ENCODE data around the gene C18orf54. TPM values are rescaled to one million over a fixed set of nuclear protein-coding genes. Genes with fewer than 3 reads are reported as not detected.
A peak's percentile ranks its signal among the peaks of the same experiment; 100 is the strongest.

The C18orf54 gene
- total and polyA plus RNA-seq, 2 donors (not counting 3 experiments of a cell fraction or from before 2014, with no cell fraction given), result 4.2 to 21.4 TPM

DNA sequence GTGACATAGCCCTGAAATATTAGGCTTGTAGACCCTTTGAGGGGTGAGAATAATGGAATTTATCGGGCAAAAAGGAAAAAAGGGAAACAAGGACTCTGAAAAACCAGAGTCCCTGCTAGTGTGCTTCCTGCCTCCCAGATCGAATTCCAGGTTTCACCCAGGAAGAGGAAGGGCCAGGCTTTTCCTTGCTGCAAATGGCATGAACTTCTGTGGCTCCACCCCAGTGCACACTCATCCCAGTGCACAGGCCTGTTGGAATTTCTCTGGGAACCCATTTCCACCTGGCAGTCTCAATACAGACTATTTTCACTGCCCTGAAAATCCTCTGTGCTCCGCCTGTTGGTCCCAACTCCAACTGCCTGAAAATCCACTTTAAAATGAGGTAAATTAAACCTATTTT lies 29.9 kb downstream of the C18orf54 start:
- no TSS peak for BruUV-seq (replicated peaks)
- Histone ChIP-seq H3K4me2 (ENCODE audit: insufficient read depth, low read length) (peak overlapping the region; percentile 78), H3K9me3 (replicated peaks; ENCODE audit: control insufficient read depth, insufficient read depth, low read length) (no peaks in the 10 kb centered on the region), H3K9ac (replicated peaks; ENCODE audit: extremely low read depth, insufficient read depth, low read length) (no peak overlapping the region), H3K27ac (ENCODE audit: insufficient read depth, low read depth, low read length) (peak overlapping the region; percentile 80), H3K9me1 (replicated peaks; ENCODE audit: control insufficient read depth, extremely low read depth, insufficient read depth, low read length) (no peaks in the 10 kb centered on the region), H4K20me1 (replicated peaks; ENCODE audit: control insufficient read depth, extremely low read depth, insufficient read depth, low read length) (no peaks in the 10 kb centered on the region), H2AFZ (ENCODE audit: low read depth, low read length) (no peak overlapping the region), H3K4me3 (replicated peaks in 1 of 3; ENCODE audit: insufficient read depth in 1 of 3, low read depth in 1 of 3, low read length in 3 of 3) (no peak overlapping the region), H3K27me3 (ENCODE audit: control insufficient read depth in 2 of 2, insufficient read depth in 2 of 2, low read length in 2 of 2) (no peaks in the 10 kb centered on the region), H3K79me2 (ENCODE audit: control insufficient read depth, insufficient read depth, low read length) (no peaks in the 10 kb centered on the region), H3K36me3 (ENCODE audit: control insufficient read depth in 2 of 2, extremely low read depth in 1 of 2, insufficient read depth in 2 of 2, low read length in 2 of 2) (no peaks in the 10 kb centered on the region), H3K4me1 (ENCODE audit: control insufficient read depth, extremely low read depth, insufficient read depth, low read length) (peaks cover 31% of the 10 kb centered on the region)
- intact Hi-C loops (cut with micrococcal nuclease), result loop anchor here (1.0 to 2.0 kb wide), 2 partner anchors 29 to 165 kb away; no protein-coding TSS in a partner anchor
- ChIA-PET POLR2A (no interaction called here), CTCF (interaction anchor here (1.1 kb wide), 1 partner anchor 57 kb away, joined by 3 read pairs; no protein-coding TSS in a partner anchor)
- DNase-seq (ENCODE audit: low read depth, low spot score) (no peak), FAIRE-seq (no peak)
- TF ChIP-seq POLR2A (IDR thresholded peaks at IDR 0.05; ENCODE audit: low read depth, low read length), result no peak
- no peak for TF ChIP-seq JUN (IDR thresholded peaks at IDR 0.05; ENCODE audit: borderline replicate concordance, insufficient read depth, insufficient read length, low read depth)
- TF ChIP-seq, protein P1, sequence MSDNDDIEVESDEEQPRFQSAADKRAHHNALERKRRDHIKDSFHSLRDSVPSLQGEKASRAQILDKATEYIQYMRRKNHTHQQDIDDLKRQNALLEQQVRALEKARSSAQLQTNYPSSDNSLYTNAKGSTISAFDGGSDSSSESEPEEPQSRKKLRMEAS (IDR thresholded peaks at IDR 0.05; ENCODE audit: insufficient read depth, insufficient read length), result no peak
- TF ChIP-seq POLR2AphosphoS5 (IDR thresholded peaks at IDR 0.05; ENCODE audit: insufficient read depth, low read depth, low read length), result no peak
- no peak for TF ChIP-seq EZH2 (IDR thresholded peaks at IDR 0.05; ENCODE audit: borderline replicate concordance, low read depth, low read length, severe bottlenecking)
- TF ChIP-seq GATA2 (IDR thresholded peaks at IDR 0.05; ENCODE audit: insufficient read depth, insufficient read length, low read depth, low read length), result no peak
- no peak for TF ChIP-seq FOS (IDR thresholded peaks at IDR 0.05; ENCODE audit: borderline replicate concordance, insufficient read depth, low read length)
- no peak for TF ChIP-seq MYC (IDR thresholded peaks at IDR 0.05; ENCODE audit: low read depth, low read length)
- TF ChIP-seq, protein P2, sequence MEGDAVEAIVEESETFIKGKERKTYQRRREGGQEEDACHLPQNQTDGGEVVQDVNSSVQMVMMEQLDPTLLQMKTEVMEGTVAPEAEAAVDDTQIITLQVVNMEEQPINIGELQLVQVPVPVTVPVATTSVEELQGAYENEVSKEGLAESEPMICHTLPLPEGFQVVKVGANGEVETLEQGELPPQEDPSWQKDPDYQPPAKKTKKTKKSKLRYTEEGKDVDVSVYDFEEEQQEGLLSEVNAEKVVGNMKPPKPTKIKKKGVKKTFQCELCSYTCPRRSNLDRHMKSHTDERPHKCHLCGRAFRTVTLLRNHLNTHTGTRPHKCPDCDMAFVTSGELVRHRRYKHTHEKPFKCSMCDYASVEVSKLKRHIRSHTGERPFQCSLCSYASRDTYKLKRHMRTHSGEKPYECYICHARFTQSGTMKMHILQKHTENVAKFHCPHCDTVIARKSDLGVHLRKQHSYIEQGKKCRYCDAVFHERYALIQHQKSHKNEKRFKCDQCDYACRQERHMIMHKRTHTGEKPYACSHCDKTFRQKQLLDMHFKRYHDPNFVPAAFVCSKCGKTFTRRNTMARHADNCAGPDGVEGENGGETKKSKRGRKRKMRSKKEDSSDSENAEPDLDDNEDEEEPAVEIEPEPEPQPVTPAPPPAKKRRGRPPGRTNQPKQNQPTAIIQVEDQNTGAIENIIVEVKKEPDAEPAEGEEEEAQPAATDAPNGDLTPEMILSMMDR (IDR thresholded peaks at IDR 0.05; ENCODE audit: extremely low read depth in 1 of 2, insufficient read depth in 1 of 2, low read depth in 1 of 2, low read length in 2 of 2), result no peak
- dilution Hi-C loops (cut with MboI; ENCODE audit: extremely low pct_ligation_motif_present, low sequenced_read_pairs), result no loop called here

Data from endothelial cell of umbilical vein (primary cell).